Neural crest cell (in vitro differentiated cells): ENCODE measurements around the gene SPECC1. TPM values are rescaled to one million over a fixed set of nuclear protein-coding genes. Genes with fewer than 3 reads are reported as not detected.

Experiments
- DNase-seq: peaks from one replicate; pipeline ENCODE4 v3.0.0; 2021; ENCODE audit warnings: low read depth, mixed read lengths, low spot score
- H3K27ac Mint-ChIP-seq: one replicate; pipeline ENCODE4 v1.8.0; 2021; ENCODE audit warnings: mild to moderate bottlenecking, mixed read lengths; ENCODE audit not compliant: unreplicated experiment
- H3K27me3 Mint-ChIP-seq: 2 replicates; pipeline ENCODE4 v1.8.0; 2021; ENCODE audit warnings: low read depth, mild to moderate bottlenecking, mixed read lengths
- H3K36me3 Mint-ChIP-seq: 2 replicates; pipeline ENCODE4 v1.8.0; 2021; ENCODE audit warnings: low read depth, mild to moderate bottlenecking, mixed read lengths
- H3K4me1 Mint-ChIP-seq: 2 replicates; pipeline ENCODE4 v1.8.0; 2021; ENCODE audit warnings: mixed read lengths
- H3K4me3 Mint-ChIP-seq: one replicate; pipeline ENCODE4 v1.8.0; 2021; ENCODE audit warnings: mild to moderate bottlenecking, mixed read lengths
- H3K9me3 Mint-ChIP-seq: 2 replicates; pipeline ENCODE4 v1.8.0; 2021; ENCODE audit warnings: mixed read lengths
- CTCF ChIP-seq: fragments of 200-600 bp; sonication (generic); conservative IDR thresholded peaks from 2 replicates; pipeline ENCODE4 v1.5.0; 2021; ENCODE audit warnings: antibody characterized with exemption, mild to moderate bottlenecking
- total RNA-seq: library from RNA; stranded (reverse); gene quantifications from 2 replicates; pipeline ENCODE4 v1.2.1, GENCODE V29; 2021

SPECC1 gene
- total RNA-seq, 1 donor from 2014 or later, result 71.0 TPM

GRCh38 chr17:20241855-20242254, 232.7 kb downstream of the SPECC1 start:
- peaks cover 8% of the 10 kb centered on the region for H3K4me1 Mint-ChIP-seq
- H3K4me3 Mint-ChIP-seq, result no peak overlapping the region
- H3K27ac Mint-ChIP-seq, result no peak overlapping the region
- no peaks in the 10 kb centered on the region for H3K9me3 Mint-ChIP-seq
- no peak for TF ChIP-seq CTCF
- H3K36me3 Mint-ChIP-seq, result peaks cover 15% of the 10 kb centered on the region
- H3K27me3 Mint-ChIP-seq, result no peaks in the 10 kb centered on the region
- no peak for DNase-seq

DNA sequence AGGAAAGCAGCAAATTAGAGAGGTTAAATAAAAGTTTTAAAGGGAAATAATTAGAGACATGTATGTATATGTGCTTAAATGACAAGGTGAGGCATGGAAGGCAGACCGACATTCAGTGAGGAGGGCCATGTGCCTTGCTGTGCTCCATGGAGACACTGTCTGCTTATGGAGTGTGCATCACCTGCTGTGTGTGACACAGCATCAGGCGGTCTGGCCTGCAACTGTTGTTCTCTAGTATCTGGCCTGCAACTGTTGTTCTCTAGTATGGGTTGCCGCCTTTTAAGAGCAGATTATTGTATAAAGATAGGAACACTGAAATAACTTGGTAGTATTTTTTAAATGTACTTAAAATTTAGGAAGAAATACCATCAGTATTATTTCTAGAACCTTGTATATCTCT, 233.1 kb downstream of the SPECC1 start:
- Mint-ChIP-seq H3K4me3 (no peak overlapping the region), H3K4me1 (peaks cover 9% of the 10 kb centered on the region), H3K27ac (no peak overlapping the region), H3K27me3 (no peaks in the 10 kb centered on the region), H3K9me3 (no peaks in the 10 kb centered on the region), H3K36me3 (peaks cover 15% of the 10 kb centered on the region)
- DNase-seq, result no peak
- TF ChIP-seq CTCF, result no peak

GRCh38 chr17:20243524-20243923, 234.4 kb downstream of the SPECC1 start:
- Mint-ChIP-seq H3K27me3 (no peaks in the 10 kb centered on the region), H3K4me1 (peaks cover 9% of the 10 kb centered on the region), H3K36me3 (peaks cover 21% of the 10 kb centered on the region), H3K4me3 (no peak overlapping the region), H3K9me3 (no peaks in the 10 kb centered on the region), H3K27ac (no peak overlapping the region)
- DNase-seq, result no peak
- TF ChIP-seq CTCF, result no peak

GRCh38 chr17:20244671-20245070, 235.5 kb downstream of the SPECC1 start:
- H3K4me1 Mint-ChIP-seq, result peaks cover 9% of the 10 kb centered on the region

DNA sequence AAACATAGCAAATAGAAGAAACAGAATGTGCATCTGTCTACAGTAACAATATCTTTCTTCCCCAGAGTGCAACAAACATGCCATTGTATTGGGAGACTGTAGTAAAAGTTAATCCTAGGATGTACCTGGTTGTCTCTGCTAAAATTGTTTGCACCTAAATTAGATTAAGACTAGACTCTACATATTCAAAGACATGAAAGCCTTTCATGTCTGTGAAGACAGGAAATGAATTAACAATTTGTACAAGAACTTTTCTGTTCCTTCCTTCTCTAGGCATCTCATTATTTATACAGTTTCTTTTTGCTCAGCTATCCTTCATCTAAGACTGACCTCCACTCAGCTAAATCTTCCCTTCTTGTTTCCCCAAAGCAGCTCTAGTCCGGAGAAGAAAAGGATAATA, 237.5 kb downstream of the SPECC1 start:
- peaks cover 9% of the 10 kb centered on the region for H3K4me1 Mint-ChIP-seq
- H3K27ac Mint-ChIP-seq, result no peak overlapping the region
- TF ChIP-seq CTCF, result no peak
- H3K27me3 Mint-ChIP-seq, result no peaks in the 10 kb centered on the region
- no peak for DNase-seq
- peaks cover 39% of the 10 kb centered on the region for H3K36me3 Mint-ChIP-seq
- peaks cover 5% of the 10 kb centered on the region for H3K9me3 Mint-ChIP-seq
- no peak overlapping the region for H3K4me3 Mint-ChIP-seq

More at GRCh38 chr17:20244671-20245070, 235.5 kb downstream of the SPECC1 start:
- no peaks in the 10 kb centered on the region for H3K27me3 Mint-ChIP-seq
- peaks cover 32% of the 10 kb centered on the region for H3K36me3 Mint-ChIP-seq
- no peak for TF ChIP-seq CTCF
- no peak for DNase-seq
- H3K27ac Mint-ChIP-seq, result no peak overlapping the region
- H3K4me3 Mint-ChIP-seq, result no peak overlapping the region
- peaks cover 2% of the 10 kb centered on the region for H3K9me3 Mint-ChIP-seq

DNA sequence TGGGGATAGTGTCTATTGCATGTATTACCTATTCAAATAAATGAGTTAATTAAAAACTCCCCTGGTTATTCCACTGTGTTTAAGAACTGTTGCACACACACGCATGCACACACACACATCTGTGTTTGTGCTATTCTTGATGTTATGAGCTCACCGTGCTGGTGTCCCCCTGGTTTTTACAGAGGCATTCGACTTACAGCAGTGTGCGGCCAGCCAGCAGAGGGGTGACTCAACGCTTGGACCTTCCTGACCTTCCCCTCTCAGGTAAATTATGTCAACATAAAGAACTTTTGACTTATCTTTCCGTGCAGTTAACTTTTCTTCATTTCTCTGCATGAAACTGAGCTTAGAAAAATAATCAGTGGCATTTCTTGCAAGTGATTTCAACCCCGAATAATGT, 244.2 kb downstream of the SPECC1 start:
- H3K9me3 Mint-ChIP-seq, result peaks cover 7% of the 10 kb centered on the region
- H3K27me3 Mint-ChIP-seq, result no peaks in the 10 kb centered on the region
- no peak for TF ChIP-seq CTCF
- peaks cover 53% of the 10 kb centered on the region for H3K36me3 Mint-ChIP-seq
- peaks cover 9% of the 10 kb centered on the region for H3K4me1 Mint-ChIP-seq
- peak overlapping the region; percentile 46 for H3K27ac Mint-ChIP-seq
- no peak overlapping the region for H3K4me3 Mint-ChIP-seq
- no peak for DNase-seq
